Activated CD8-positive, alpha-beta memory T cell treated with anti-CD3 and anti-CD28 coated beads for 4 hours (primary cell): ENCODE results near the gene PGM1.
"Not testable (repeated sequence)": the region's sequence is repeated elsewhere in the genome, so short reads cannot be mapped to it uniquely, and the experiment has no call there.

Source experiments
- DNase-seq, 2 donors: peaks; one replicate each; pipeline ENCODE4 v3.0.0-alpha.2; 2020; ENCODE audit warnings: low read depth in 2 of 2

The PGM1 gene

DNA sequence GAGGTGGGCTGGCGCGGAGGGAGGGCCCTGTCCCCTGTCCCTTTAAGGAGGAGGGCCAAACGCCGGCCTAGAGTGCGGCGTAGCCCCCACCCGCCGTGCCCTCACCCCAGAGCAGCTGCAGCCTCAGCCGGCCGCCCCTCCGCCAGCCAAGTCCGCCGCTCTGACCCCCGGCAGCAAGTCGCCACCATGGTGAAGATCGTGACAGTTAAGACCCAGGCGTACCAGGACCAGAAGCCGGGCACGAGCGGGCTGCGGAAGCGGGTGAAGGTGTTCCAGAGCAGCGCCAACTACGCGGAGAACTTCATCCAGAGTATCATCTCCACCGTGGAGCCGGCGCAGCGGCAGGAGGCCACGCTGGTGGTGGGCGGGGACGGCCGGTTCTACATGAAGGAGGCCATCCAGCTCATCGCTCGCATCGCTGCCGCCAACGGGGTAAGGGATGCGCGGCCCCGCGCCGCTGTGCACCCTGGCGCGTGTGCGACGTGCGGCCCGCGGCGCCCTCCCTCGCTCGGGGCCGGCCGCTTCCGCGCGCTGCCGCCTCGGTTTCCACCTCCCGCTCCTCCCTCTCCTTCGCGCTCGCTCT lies at the start of gene PGM1:
Gene PGM1 (plus strand): TSS at position 109 of the 583 bp plus-strand sequence. CDS start 78 bp downstream, at position 187.
- DNase-seq = peak; percentile 43 to 54

- DNase-seq = no peak
These were observed 47.4 kb upstream of the PGM1 start for GRCh38 chr1:63545780-63546179.

- no peak for DNase-seq
These were observed 45.5 kb upstream of the PGM1 start for GRCh38 chr1:63547621-63548294.

DNA sequence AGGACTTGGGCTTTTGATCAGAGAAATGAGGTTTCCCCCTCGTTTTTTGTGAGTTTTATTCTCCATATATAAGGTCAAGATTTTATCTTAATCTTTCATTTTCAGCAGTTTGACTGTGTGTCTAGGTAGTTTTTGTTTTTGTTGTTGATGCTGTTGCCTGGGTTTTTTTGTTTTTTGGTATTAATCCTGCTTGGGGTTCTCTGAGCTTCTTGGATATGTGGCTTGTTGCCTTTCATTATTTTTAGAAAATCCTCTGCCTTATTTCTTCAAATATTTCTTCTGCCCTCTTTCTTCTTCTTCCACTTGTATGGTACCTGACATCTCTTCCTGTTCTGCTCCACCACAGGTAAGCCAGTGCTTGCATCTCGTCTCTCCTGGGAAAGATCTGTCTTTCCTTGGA lies 44.9 kb upstream of the PGM1 start:
- DNase-seq = no peak

- no peak for DNase-seq
These were observed 44.3 kb upstream of the PGM1 start for GRCh38 chr1:63548877-63549276.

GRCh38 chr1:63555480-63555879 lies 37.7 kb upstream of the PGM1 start:
- no peak for DNase-seq

DNA sequence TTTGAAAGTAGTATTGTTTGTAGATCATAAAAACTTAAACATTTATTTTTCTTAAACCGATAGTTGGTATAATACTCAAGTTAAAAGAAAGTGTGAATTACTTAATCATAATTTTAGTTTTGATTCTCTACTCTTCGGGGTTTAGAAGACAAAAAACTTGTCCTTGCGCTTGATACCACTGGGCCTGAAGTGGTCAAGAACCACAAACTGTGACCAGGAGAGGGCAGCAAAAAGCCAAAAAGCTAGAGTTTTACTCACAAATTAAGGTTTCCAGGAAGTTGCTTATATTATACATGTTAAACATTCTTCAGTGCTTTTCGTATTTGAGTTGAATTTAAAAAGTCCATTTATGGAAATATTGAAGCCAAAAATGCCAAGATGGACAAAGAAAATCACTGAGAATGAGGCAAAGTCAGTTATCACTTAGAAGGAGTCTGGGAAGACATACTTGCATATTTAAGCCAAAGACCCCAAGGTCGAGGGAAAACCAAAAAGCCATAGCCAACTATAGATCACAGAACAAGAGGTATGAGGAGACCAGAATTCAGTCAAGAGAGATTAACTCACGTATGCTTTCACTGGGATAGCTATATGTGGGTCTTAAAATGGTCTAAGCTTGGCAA lies 35.7 kb upstream of the PGM1 start:
- DNase-seq = no peak

DNA sequence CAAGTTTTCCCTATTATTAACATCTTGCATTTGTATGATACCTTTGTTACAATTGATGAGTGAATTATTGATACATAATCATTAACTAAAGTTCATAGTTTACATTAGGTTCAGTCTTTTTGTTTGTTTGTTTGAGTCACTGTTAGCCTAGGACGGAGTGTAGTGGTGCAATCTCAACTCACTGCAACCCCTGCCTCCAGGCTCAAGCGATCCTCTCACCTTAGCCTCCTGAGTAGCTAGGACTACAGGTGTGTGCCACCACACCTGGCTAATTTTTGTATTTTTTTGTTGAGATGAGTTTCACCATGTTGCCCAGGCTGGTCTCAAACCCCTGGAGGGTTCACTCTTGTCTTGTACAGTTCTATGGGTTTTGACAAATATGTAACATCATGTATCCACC lies 33.9 kb upstream of the PGM1 start:
- no peak for DNase-seq

GRCh38 chr1:63563745-63564144 lies 29.5 kb upstream of the PGM1 start:
- no peak for DNase-seq

GRCh38 chr1:63569068-63569467 lies 24.1 kb upstream of the PGM1 start:
- no peak for DNase-seq

GRCh38 chr1:63569640-63570316 lies 23.4 kb upstream of the PGM1 start:
- no peak for DNase-seq

DNA sequence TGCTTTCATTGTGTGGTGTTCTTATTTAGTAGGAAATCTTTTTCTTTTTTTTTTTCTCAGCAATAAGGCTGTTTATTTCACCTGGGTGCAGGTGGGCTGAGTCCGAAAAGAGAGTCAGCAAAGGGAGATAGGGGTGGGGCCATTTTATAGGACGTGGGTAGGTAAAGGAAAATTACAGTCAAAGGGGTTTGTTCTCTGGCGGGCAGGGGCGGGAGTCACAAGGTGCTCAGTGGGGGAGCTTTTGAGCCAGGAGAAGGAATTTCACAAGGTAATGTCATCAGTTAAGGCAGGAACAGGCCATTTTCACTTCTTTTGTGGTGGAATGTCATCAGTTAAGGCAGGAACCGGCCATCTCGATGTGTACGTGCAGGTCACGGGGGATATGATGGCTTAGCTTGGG lies 20.5 kb upstream of the PGM1 start:
- DNase-seq = not testable (repeated sequence)

DNA sequence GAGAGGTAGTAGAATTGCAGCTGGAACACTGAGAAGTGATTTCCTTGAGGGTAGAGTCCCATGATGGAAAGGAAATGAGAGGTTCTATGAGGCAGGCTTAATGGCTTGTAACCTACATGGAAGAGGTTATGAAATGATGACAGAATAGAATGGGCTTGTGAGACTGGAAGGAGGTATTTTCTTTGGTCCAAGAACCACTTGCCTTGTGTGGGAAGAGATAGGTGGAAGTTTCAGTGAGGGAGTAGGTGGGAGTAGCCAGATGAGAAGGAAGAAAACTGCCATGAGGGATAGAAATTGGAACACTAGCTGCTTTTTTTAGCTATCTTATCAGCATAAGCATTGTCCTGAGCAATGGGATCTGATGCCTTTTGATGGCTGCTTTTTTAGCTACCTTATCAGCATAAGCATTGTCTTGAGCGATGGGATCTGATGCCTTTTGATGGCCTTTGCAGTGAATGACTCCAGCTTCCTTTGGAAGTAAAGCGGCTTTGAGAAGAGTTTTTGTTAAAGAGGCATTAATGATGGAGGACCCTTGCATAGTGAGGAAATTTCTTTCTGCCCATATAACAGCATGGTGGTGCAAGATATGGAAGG lies 18.9 kb upstream of the PGM1 start:
- not testable (repeated sequence) for DNase-seq

- DNase-seq = no peak
These were observed 17.8 kb upstream of the PGM1 start for GRCh38 chr1:63575340-63575826.

GRCh38 chr1:63586326-63586725 lies 6.9 kb upstream of the PGM1 start:
- DNase-seq = not testable (repeated sequence)

- DNase-seq = no peak
These were observed 3.0 kb upstream of the PGM1 start for GRCh38 chr1:63590166-63590560.

- DNase-seq = no peak
These were observed 492 bp upstream of the PGM1 start for GRCh38 chr1:63592536-63593302.

- DNase-seq = peak; percentile 43 to 59
These were observed 835 bp downstream of the PGM1 start for GRCh38 chr1:63593886-63594605.

DNA sequence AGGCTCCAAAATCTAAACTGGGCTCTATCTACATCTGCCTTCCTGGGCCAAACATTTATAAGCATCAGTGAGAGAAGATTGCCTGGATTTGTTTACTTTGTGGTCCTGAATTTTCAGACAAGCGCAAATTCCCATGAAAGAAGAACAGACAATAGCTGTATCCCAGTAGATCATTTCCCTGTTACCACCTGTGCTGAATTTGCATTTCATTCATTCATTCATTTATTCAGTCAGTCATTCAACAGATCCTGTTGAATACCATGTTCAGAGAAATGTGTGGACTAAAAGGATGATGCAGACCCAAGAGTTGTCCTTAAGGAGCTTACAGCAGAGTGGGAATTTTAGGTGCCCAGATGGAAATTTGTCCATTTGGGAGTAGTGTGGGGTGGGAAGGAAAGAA lies 2.2 kb downstream of the PGM1 start:
- no peak for DNase-seq

DNA sequence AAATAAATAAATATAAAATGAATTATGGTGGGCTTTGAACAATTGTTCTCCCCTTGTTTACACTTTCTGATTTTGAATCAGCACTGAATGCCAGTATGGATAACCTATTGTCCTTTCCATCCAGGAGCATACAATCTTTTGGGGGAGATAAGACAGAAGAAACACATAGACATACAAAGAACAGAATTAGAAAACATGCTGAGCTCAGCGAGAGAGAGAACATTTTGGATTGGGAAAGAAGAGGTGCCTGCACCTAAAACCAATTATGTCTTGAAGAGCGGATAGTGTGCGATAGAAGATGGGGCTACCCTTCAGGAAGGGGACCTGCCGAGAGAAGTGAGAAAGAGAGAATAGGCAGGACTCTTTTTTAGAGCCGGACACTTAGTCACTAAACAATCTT lies 6.6 kb downstream of the PGM1 start:
- no peak for DNase-seq

DNA sequence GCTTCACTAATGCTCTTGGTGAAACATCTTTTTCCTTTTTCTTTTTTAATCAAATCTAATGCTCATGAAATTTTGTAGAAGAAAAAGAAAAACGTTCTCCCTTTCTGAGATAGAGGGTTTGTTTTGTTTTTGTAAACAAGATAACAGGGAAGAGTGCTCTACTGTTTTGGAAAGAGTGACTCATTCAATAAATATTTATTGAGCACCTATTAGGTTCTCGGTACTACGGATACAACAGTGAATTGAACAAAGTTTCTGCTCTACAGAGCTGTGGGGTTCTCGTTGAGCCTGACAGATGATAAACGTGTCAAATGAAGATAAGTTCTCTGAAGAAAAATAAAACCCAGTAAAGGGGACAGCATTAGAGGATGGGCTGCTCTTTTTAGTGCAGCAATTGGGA lies 7.0 kb downstream of the PGM1 start:
- no peak for DNase-seq
